ENCODE measurements around the gene OR6F1.
"Not testable (repeated sequence)": the region's sequence is repeated elsewhere in the genome, so short reads cannot be mapped to it uniquely, and the experiment has no call there.

The OR6F1 gene

DNA sequence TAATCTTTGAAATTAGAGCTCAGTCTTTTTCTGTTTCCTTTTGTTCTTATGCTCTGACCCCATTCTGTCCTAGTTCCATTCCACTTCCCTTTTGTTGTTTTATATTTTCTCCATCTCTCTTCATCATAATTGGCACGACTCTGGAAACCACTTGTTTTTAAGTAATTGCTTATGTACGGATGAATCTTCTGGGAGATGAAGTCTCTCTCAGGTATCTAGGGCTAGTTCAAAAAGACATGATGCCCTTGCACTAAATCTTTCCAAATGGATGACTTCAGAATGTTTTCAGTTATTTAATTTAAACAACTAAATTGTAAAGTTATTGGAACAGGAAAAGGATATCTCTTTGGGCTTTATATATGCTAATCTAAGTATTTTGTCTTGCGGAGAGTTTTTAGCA lies at the start of gene OR6F1:
Gene OR6F1, minus strand, starts transcription at position 101 of the 400 bp plus-strand sequence. CDS start 3,891 bp downstream, outside the sequence.
- no peak for DNase-seq (ENCODE audit: low read depth, low spot score)

- no peak for DNase-seq (ENCODE audit: low read depth, low spot score)
These were observed 44.0 kb upstream of the OR6F1 start, which contains the start of gene OR1C1 for GRCh38 chr1:247760456-247760855. Gene OR1C1, minus strand, starts transcription at chr1:247760556. Its CDS starts 2,150 bp downstream, at chr1:247758406.

GRCh38 chr1:247754311-247754710 lies 37.9 kb upstream of the OR6F1 start:
- not testable (repeated sequence) for DNase-seq (ENCODE audit: low read depth, low spot score)

DNA sequence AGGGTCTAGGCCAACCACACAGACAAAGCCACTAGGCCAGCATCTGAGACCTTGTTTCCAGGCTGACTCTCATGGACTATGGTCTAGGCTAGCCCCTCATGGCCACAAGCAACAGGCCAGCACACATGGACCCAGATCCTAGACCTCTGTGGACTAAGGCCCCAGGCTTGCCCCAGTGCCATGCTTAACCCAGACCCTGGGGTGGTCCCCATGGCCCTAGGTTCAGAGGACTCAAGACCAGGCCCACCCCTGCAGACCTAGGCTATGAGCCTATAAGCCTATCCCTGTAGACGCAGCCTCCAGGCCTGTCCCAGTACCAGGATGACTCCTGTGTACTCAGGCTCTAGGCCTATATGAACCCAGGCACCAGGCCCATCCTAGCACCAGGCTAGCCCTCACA lies 33.4 kb upstream of the OR6F1 start:
- no peak for DNase-seq (ENCODE audit: low read depth, low spot score)

DNA sequence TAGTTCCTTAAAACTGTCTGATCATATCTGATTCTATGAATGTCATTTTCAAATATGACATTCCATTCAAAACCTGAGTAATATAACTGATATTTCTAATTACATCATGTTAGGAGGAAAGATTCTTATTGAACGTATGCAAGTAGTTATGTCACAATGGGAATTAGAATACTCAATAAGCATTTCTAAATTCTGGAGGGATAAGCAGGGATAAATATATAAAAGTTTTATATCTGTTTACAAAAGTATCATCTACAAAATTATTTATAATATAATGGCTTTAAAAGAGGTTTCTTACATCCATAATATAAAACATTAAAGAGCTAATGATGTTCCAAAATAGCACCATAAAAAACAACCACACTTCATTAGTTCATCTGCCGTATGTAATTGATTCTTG lies 31.6 kb upstream of the OR6F1 start, which contains the start of gene OR14A2:
Gene OR14A2, minus strand, starts transcription at position 101 of the 400 bp plus-strand sequence.
- no peak for DNase-seq (ENCODE audit: low read depth, low spot score)

- no peak for DNase-seq (ENCODE audit: low read depth, low spot score)
These were observed 31.2 kb upstream of the OR6F1 start for GRCh38 chr1:247747616-247748015.

- no peak for DNase-seq (ENCODE audit: low read depth, low spot score)
These were observed 30.0 kb upstream of the OR6F1 start for GRCh38 chr1:247746391-247746935.

DNA sequence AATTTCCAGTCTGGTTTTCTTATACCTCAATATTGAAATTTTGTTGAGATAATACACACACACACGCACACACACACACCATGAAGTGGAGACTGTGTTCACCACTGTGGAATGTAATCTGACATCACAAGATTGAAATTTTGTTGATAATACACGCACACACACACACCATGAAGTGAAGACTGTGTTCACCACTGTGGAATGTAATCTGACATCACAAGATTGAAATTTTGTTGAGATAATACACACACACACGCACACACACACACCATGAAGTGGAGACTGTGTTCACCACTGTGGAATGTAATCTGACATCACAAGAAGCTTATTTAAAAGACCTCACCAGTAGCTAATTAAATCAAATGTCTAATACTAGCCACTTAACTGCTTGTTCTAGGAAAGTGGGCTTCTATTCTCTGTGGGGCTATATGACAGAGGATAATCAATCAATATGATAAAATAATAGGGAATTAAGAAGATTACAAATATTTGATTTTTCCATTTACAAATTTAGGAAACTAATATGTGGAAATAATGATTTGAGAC lies 25.8 kb upstream of the OR6F1 start:
- DNase-seq (ENCODE audit: low read depth, low spot score): not testable (repeated sequence)

DNA sequence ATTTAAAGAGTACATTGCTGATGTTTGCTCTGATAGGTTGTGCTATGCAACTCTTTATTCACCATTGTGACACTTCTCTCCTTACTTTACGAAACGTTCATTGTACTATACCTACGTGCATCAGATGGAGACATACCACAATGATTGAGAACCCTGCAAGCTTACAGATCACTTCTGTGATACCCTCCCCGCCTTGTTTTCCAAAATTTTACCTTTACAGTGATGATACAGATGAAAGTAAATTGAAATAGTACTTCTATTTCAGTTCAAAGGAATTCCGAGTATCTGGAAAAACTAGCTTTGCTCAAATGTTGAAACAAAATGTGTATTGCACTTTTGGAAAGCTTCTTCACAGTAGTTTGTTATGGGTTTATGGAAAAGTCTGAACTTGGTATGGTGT lies 25.3 kb upstream of the OR6F1 start:
- DNase-seq (ENCODE audit: low read depth, low spot score): no peak

GRCh38 chr1:247740721-247741120 lies 24.3 kb upstream of the OR6F1 start:
- DNase-seq (ENCODE audit: low read depth, low spot score): no peak

- no peak for DNase-seq (ENCODE audit: low read depth, low spot score)
These were observed 21.9 kb upstream of the OR6F1 start, which contains the start of gene OR14K1 for GRCh38 chr1:247738315-247738714. Gene OR14K1, plus strand, starts transcription at chr1:247738615. Its CDS starts 0 bp downstream, at chr1:247738615.

- no peak for DNase-seq (ENCODE audit: low read depth, low spot score)
These were observed 4.8 kb upstream of the OR6F1 start for GRCh38 chr1:247721222-247721621.

DNA sequence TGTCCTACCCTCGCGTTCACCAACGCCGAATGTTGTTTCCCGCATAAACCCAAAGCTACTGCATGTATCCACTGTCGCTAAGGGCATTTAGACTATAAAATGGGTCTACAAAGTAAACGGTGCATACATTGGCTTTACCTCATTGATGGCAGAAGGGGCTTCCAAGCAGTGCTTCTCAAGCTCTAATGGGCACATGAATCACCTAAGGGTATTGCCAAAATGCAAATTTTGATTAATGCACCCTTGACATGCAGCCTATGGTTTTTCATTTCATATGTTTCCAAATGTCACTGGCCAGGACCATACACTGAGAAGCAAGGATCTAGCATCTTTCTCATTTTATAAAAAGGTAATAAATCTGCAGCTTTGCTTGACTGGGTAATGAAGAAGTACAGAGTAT lies 2.7 kb downstream of the OR6F1 start:
- no peak for DNase-seq (ENCODE audit: low read depth, low spot score)

DNA sequence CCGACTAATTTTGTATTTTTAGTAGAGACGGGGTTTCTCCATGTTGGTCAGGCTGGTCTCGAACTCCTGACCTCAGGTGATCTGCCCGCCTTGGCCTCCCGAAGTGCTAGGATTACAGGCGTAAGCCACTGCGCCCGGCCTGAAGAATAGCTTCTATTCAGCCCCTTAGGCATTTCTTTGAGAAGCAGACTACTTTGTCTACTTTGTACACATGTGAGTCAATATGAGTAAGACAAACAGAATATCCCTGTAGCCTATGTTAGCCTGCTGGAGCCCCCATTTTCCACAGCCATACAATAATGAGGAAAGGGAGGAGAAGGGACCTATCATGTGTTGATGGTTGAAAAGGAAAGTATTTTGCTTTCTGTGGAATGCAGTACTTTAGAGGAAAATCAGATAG lies 5.8 kb downstream of the OR6F1 start:
- DNase-seq (ENCODE audit: low read depth, low spot score): not testable (repeated sequence)

GRCh38 chr1:247701338-247701737 lies 15.1 kb downstream of the OR6F1 start:
- no peak for DNase-seq (ENCODE audit: low read depth, low spot score)

GRCh38 chr1:247681288-247681897 lies 35.1 kb downstream of the OR6F1 start:
- DNase-seq (ENCODE audit: low read depth, low spot score): peak; percentile 58

DNA sequence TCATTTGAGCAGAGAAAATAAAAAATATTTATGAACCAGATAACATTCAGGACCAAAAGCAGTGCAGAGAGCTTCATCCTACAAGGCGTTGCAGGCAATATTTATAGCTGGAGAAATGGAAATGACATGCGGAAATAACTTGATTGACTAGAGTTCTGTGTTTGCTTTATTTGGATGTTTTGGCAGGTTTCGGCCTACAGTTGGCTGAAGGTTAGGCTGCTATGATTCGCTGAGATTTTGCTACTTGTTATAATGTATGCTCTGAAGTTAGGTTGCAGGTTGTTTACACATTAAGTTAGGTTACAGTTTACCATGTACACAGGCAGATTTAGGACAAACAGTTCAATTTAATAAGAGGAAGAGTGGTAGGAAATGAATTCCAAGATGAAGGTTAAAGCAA lies 36.3 kb downstream of the OR6F1 start:
- DNase-seq (ENCODE audit: low read depth, low spot score): no peak

- DNase-seq (ENCODE audit: low read depth, low spot score): no peak
These were observed 36.8 kb downstream of the OR6F1 start, which contains the start of gene OR13G1 for GRCh38 chr1:247679639-247680038. Gene OR13G1, minus strand, starts transcription at chr1:247679739. Its CDS starts 6,698 bp downstream, at chr1:247673041.

- DNase-seq (ENCODE audit: low read depth, low spot score): no peak
These were observed 47.2 kb downstream of the OR6F1 start for GRCh38 chr1:247669225-247669624.
